ENCODE measurements around the gene MOG. TPM values are rescaled to one million over a fixed set of nuclear protein-coding genes. Genes with fewer than 3 reads are reported as not detected.

Gene MOG
- total RNA-seq, 2 experiments from 2014 or later = not detected

DNA sequence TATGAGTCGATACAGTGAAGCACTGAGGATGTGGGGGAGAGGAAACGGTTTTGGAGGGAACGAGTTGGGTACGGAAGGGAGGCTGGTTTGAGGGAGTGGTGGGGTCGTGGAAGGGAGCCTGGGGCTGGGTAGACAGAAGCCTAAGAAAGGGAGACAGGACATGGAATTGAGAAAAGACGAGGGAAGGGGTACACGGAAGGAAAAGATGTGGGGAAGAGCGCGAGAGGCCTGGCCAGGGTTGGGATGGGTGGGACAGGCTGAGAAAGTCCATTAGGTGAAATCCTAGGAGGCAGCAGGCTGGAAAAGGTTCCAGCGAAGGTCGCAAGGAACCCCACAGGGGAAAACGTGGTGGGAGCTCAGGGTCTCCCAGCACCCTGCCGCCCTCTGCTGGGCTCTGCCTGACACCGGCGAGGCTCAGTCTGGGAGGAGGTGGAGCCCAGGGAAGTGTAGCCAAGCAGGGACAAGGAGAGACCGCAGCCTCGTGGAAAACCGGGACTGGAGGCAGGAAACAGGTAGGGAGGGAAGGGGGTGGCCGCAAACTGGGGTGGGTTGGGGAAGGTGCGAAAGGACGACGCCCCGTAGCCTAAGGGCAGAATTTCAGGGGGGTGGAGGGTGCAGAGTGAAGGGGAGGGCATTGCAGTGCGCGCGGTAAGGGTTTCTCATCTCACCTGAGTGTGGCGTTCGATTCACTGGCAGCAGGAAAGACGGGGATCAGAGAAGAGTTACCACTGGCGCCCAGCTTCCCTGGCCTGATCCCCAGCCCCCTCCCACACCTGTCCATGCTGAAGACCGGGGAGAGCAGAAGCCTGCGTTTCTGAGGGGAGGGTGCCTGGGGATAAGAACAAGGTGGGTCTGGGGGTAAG is 28.2 kb upstream of the MOG start:
- H3K4me3 Mint-ChIP-seq = peak overlapping the region; percentile 86
- peak; percentile 76 for DNase-seq
- CTCF ChIA-PET = interaction anchor here (0.5 to 3.9 kb wide), 6 partner anchors 8 to 592 kb away, joined by 3 to 21 read pairs (median 4); no protein-coding TSS in a partner anchor
- no peaks in the 10 kb centered on the region for H3K36me3 Mint-ChIP-seq (ENCODE audit: low read depth)
- H3K9me3 Mint-ChIP-seq = no peaks in the 10 kb centered on the region
- intact Hi-C loops (cut with micrococcal nuclease) = loop anchor here (1.0 to 5.0 kb wide), 2 partner anchors 22 to 791 kb away; no protein-coding TSS in a partner anchor
- peaks cover 36% of the 10 kb centered on the region for H3K4me1 Mint-ChIP-seq (ENCODE audit: low read depth)
- no peak overlapping the region for H3K27ac Mint-ChIP-seq
- peaks cover 3% of the 10 kb centered on the region for H3K27me3 Mint-ChIP-seq (ENCODE audit: low read depth)

DNA sequence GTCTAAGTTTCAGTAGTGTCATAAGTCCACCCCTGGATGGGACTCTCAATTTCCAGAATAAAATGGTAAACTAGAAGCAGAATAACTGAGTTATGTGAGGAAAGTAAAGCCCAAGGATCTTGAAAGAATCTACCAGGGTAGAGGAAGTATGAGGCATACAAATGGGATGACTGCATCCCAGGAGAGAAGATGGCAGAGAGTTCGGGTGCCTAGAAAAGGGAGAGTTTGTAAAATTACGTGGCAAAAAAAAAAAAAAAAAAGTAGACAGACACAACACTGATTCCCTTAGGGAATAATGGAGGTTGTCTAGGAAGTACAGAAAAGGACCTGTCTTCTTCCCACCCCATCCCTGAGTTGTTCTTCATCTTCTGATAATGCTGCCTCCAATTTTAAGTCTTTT is 27.3 kb upstream of the MOG start:
- H3K36me3 Mint-ChIP-seq (ENCODE audit: low read depth) = no peaks in the 10 kb centered on the region
- CTCF ChIA-PET = interaction anchor here (0.6 to 3.9 kb wide), 5 partner anchors 8 to 27 kb away, joined by 5 to 21 read pairs (median 7); no protein-coding TSS in a partner anchor
- intact Hi-C loops (cut with micrococcal nuclease) = loop anchor here (5.0 kb wide), 1 partner anchor 792 kb away; no protein-coding TSS in a partner anchor
- peaks cover 38% of the 10 kb centered on the region for H3K4me1 Mint-ChIP-seq (ENCODE audit: low read depth)
- H3K9me3 Mint-ChIP-seq = no peaks in the 10 kb centered on the region
- peaks cover 3% of the 10 kb centered on the region for H3K27me3 Mint-ChIP-seq (ENCODE audit: low read depth)
- no peak overlapping the region for H3K27ac Mint-ChIP-seq
- DNase-seq = no peak
- H3K4me3 Mint-ChIP-seq = no peak overlapping the region

DNA sequence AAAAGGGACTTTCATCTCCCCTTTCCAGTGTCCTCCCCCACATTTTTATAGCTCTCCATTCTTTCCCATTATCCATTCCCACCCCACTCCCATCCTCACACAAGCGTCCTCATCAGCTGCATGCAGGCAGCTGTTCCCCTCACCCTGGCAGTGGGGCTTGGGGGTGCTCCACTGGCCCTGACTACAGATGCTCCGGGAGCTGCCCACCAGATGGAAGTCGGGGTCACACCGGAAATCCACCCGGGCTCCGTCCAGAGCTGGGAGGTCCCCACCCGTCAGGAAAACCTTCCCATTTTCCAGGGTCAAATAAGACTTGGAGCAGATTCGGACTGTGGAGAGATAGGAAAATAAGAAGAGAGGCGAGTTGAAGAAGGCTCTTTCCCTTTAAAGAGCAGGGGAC is 26.6 kb upstream of the MOG start:
- Mint-ChIP-seq H3K4me3 (no peak overlapping the region), H3K9me3 (no peaks in the 10 kb centered on the region), H3K27me3 (ENCODE audit: low read depth) (peaks cover 3% of the 10 kb centered on the region), H3K36me3 (ENCODE audit: low read depth) (no peaks in the 10 kb centered on the region), H3K27ac (no peak overlapping the region), H3K4me1 (ENCODE audit: low read depth) (peaks cover 38% of the 10 kb centered on the region)
- intact Hi-C loops (cut with micrococcal nuclease) = no loop called here
- CTCF ChIA-PET = interaction anchor here (0.6 to 3.9 kb wide), 5 partner anchors 11 to 86 kb away, joined by 3 to 21 read pairs (median 7); no protein-coding TSS in a partner anchor
- DNase-seq = no peak

DNA sequence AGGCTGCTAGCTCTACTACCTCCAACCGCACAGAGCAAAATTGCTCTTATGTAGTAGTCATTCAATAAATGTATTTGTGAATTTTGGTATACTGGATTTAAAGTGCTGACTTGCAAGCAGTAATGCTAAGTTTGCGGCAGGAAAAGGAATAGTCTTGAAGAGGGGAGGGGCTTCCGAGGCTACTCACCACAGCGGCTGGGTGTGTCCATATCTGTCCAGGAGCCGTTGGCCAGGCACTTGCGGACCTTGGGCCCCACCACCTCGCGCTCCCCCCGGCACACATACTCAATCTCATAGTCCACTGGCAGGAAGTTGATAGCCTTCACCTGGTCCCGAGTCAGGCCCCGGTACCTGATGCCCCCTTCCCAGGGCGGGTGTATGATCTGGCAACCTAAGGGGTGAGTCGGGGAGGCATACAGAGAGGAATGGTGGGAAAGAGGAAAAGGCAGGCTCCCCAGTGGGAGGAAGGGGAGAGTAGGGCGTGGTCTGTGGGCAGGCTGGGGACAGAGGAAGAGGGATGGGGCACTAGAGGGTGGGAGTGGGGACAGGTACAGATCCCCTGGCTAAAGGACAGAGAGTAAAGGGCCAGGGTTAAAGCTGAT is 25.6 kb upstream of the MOG start:
- H3K9me3 Mint-ChIP-seq = no peaks in the 10 kb centered on the region
- peak overlapping the region; percentile 74 for H3K4me3 Mint-ChIP-seq
- DNase-seq = no peak
- no peak overlapping the region for H3K27ac Mint-ChIP-seq
- no peaks in the 10 kb centered on the region for H3K36me3 Mint-ChIP-seq (ENCODE audit: low read depth)
- intact Hi-C loops (cut with micrococcal nuclease) = no loop called here
- peaks cover 3% of the 10 kb centered on the region for H3K27me3 Mint-ChIP-seq (ENCODE audit: low read depth)
- CTCF ChIA-PET = interaction anchor here (1.5 to 3.9 kb wide), 2 partner anchors 19 to 23 kb away, joined by 7 to 21 read pairs; no protein-coding TSS in a partner anchor
- H3K4me1 Mint-ChIP-seq (ENCODE audit: low read depth) = peaks cover 38% of the 10 kb centered on the region

DNA sequence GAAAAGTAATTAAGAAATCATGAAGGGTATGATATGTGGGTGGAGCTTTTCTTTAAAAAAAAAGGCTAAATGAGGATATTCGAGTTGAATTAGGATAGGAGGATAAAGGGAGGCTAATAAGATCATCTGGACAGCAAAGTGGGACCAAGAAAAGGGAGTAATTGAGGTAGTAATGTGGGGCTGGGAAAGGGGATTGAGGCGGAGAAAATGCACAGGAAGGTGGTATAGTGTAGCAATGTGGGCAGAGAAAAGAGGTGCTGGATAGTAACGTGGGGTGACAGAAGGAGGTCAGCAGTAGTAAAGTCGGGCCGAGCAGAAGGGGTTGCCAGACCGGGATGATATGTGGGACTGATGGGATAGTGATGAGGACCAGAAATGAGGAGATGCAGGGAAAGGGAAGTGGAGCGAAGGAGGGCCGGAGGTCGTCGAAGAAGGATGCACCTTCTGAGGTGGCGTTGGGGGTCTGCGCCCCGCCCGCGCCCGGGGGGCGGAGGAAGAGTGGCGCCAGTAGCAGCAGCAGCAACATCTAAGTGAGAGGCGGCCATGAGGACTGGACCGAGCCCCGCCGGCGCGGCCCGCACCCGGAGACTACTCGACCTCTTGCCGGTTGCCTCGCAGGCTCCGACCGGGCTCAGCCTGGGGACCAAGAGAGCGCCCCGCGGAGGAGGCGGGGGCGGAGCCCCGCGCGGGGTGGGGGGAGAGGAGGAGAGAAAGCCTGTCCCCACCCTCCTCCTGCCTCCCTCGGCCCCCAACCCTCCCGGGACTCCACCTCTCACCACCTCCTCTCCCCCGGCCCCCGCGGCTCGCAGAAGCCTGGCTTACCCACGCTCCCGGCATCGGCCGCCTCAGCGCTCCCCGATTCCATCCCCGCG is 24.8 kb upstream of the MOG start:
- intact Hi-C loops (cut with micrococcal nuclease) = loop anchor here (2.0 kb wide), 1 partner anchor 17 kb away; no protein-coding TSS in a partner anchor
- DNase-seq = peak; percentile 41
- CTCF ChIA-PET = interaction anchor here (1.0 to 3.9 kb wide), 2 partner anchors 18 to 22 kb away, joined by 6 to 21 read pairs; no protein-coding TSS in a partner anchor
- Mint-ChIP-seq H3K4me3 (peak overlapping the region; percentile 74), H3K27me3 (ENCODE audit: low read depth) (peaks cover under 1% of the 10 kb centered on the region), H3K9me3 (no peaks in the 10 kb centered on the region), H3K36me3 (ENCODE audit: low read depth) (no peaks in the 10 kb centered on the region), H3K27ac (no peak overlapping the region), H3K4me1 (ENCODE audit: low read depth) (peaks cover 38% of the 10 kb centered on the region)

DNA sequence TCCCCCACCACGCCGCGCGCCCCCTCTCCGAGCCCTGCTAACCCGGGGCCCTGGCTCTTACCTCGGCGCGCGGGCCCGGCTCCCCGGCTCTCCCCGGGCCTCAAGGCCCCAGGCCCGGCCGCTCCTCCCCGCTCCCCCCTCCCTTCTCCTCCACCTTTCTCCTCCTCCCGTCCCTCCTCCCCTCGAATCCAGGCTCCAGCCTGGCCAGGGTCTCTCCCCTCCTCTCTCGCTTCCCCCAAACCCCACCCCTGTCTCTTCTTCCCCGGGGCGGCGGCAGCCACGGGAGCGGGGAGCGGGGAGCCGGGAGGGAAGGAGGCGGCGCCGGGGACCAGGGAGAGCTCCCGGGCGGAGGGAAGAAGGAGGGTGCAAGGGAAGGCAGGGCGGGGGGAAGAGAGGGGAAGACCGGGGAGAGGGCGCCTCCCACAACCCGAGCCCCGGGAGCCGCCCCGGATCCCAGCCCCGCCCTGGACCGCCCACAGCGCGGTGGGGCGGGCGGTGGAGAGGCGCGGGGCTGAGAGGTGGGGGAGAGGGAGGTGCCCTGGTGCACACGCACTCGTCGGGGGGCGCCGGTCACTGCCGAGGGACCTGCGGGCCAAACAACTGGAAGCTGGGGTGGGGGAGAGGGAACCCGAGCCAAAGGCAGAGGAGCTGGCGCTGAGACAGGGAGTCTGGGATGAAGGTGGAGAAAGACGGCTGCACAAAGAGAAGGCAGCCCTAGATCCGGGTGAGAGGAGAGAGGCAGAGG is 23.9 kb upstream of the MOG start, which contains the start of gene GABBR1:
TSS of gene GABBR1 (minus strand) at position 395 of the 745 bp plus-strand sequence. CDS start 798 bp downstream, outside the sequence.
- Mint-ChIP-seq H3K4me3 (peak within 1 kb of the TSS; percentile 74), H3K4me1 (ENCODE audit: low read depth) (peaks cover 38% of the 10 kb centered on the region), H3K27me3 (ENCODE audit: low read depth) (no peaks in the 10 kb centered on the region), H3K9me3 (no peaks in the 10 kb centered on the region), H3K36me3 (ENCODE audit: low read depth) (no peaks in the 10 kb centered on the region), H3K27ac (no peak within 1 kb of the TSS)
- peak; percentile 77 for DNase-seq
- intact Hi-C loops (cut with micrococcal nuclease) = loop anchor here (2.0 kb wide), 1 partner anchor 16 kb away; no protein-coding TSS in a partner anchor
- CTCF ChIA-PET = interaction anchor here (0.6 to 1.9 kb wide), 4 partner anchors 17 to 534 kb away, joined by 3 to 14 read pairs (median 6); no protein-coding TSS in a partner anchor

DNA sequence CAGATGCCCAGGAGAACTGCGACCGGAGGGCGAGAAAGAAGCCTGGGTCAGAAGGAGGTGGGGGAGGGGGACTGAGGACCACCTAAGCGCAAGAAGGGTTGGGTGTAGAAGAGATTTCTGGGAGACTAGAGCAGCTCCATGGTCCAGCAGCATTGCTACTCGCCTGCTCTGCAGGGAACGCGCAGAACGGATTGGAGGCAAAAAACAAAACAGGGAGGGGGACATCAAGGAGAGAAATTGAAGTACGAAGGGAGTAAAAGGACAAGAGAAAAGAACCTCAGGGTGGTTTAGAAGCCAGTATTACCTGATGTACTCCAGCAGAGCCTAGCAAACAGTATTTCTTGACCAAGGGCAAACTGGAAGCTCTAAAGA is 23.4 kb upstream of the MOG start:
- no peak overlapping the region for H3K27ac Mint-ChIP-seq
- H3K36me3 Mint-ChIP-seq (ENCODE audit: low read depth) = no peaks in the 10 kb centered on the region
- intact Hi-C loops (cut with micrococcal nuclease) = loop anchor here (2.0 kb wide), 1 partner anchor 15 kb away; no protein-coding TSS in a partner anchor
- peaks cover 36% of the 10 kb centered on the region for H3K4me1 Mint-ChIP-seq (ENCODE audit: low read depth)
- CTCF ChIA-PET = interaction anchor here (0.6 to 1.9 kb wide), 5 partner anchors 16 to 533 kb away, joined by 3 to 14 read pairs (median 5); no protein-coding TSS in a partner anchor
- DNase-seq = no peak
- peak overlapping the region; percentile 74 for H3K4me3 Mint-ChIP-seq
- H3K9me3 Mint-ChIP-seq = no peaks in the 10 kb centered on the region
- no peaks in the 10 kb centered on the region for H3K27me3 Mint-ChIP-seq (ENCODE audit: low read depth)

DNA sequence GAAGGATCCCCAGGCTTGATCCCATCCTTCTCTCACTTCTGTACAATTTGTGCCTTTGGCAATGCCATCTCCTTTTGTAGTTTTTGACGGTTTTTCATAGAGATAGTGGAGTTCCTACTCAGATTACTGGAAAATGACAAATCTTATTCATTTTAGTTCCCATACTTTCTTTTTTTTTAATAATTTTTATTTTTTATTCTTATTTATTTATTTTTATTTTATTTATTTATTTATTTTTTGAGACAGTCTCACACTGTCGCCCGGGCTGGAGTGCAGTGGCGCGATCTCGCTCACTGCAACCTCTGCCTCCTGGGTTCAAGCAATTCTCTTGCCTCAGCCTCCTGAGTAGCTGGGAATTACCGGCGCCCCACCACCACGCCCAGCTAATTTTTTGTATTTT is 19.6 kb upstream of the MOG start:
- CTCF ChIA-PET = interaction anchor here (1.4 to 9.8 kb wide), 2 partner anchors 8 to 15 kb away, joined by 5 to 145 read pairs; no protein-coding TSS in a partner anchor
- Mint-ChIP-seq H3K4me1 (ENCODE audit: low read depth) (peaks cover 22% of the 10 kb centered on the region), H3K4me3 (no peak overlapping the region), H3K27me3 (ENCODE audit: low read depth) (no peaks in the 10 kb centered on the region), H3K27ac (no peak overlapping the region), H3K36me3 (ENCODE audit: low read depth) (no peaks in the 10 kb centered on the region), H3K9me3 (no peaks in the 10 kb centered on the region)
- no peak for DNase-seq
- intact Hi-C loops (cut with micrococcal nuclease) = no loop called here

DNA sequence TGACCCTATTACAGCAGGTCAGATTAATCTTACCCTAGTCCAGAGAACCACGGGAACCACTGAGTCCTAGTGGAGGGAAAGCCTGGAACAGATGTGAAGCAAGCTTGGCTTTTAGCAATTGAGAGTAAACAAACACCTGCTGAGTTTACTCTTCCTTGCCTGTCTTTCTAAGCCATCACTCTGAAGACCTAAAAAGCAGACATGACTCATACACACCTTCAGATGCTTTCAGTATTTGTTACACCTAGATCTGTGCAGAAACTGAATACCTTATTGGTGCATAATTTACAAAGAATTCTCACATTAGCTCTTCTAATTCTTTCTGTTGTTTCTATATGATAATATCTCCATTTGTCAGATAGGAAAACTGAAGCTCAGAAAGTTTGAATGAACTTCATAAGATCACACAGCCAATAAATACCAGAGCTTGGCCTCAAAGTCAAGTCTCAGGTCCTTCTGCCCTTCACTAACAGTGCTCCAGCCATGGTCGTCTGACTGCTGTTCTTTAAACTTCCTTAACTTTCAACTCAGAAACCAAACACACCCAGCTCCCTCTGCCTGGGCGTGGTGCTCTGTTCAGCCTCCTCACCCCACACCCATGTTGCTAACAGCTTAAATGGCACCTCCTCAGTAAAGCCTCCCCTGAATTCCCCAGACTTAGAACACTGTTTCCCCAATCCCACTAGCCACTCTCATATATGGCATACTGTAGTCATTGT is 15.3 kb upstream of the MOG start:
- DNase-seq = peak; percentile 40
- intact Hi-C loops (cut with micrococcal nuclease) = no loop called here
- Mint-ChIP-seq H3K27me3 (ENCODE audit: low read depth) (no peaks in the 10 kb centered on the region), H3K4me3 (peak overlapping the region; percentile 20), H3K9me3 (no peaks in the 10 kb centered on the region), H3K4me1 (ENCODE audit: low read depth) (peaks cover 24% of the 10 kb centered on the region), H3K27ac (peak overlapping the region; percentile 84), H3K36me3 (ENCODE audit: low read depth) (no peaks in the 10 kb centered on the region)
- CTCF ChIA-PET = interaction anchor here (0.9 to 9.8 kb wide), 5 partner anchors 11 to 719 kb away, joined by 3 to 145 read pairs (median 4); no protein-coding TSS in a partner anchor

DNA sequence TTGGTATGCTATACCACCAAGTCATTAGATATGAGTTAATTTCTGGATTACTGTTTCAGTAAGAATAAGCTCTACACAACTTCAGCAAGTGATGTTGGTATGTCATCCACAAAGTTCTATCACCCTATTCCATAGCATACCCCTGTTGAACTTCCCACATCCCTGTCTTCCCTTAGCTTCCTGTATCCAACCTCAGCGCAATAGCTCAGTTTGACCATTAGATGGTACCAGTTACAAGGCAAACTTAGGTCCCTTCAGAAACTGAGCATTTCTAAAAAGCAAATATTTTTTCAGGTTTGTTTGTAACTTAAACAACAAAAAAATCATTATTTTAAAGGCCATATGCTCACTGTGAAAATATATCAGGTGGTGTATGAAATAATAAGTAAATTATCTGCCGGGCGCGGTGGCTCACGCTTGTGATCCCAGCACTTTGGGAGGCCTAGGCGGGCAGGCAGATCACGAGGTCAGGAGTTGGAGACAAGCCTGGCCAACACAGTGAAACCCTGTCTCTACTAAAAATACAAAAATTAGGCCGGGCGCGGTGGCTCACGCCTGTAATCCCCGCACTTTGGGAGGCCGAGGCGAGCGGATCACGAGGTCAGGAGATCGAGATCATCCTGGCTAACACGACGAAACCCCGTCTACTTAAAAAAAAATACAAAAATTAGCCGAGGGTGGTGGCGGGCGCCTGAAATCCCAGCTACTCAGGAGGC is 8.8 kb upstream of the MOG start:
- intact Hi-C loops (cut with micrococcal nuclease) = loop anchor here (2.0 kb wide), 1 partner anchor 15 kb away; the partner anchor contains the start of gene GABBR1
- H3K9me3 Mint-ChIP-seq = no peaks in the 10 kb centered on the region
- H3K4me3 Mint-ChIP-seq = no peak overlapping the region
- no peak overlapping the region for H3K27ac Mint-ChIP-seq
- H3K4me1 Mint-ChIP-seq (ENCODE audit: low read depth) = peaks cover 7% of the 10 kb centered on the region
- CTCF ChIA-PET = interaction anchor here (0.8 to 1.5 kb wide), 8 partner anchors 10 to 187 kb away, joined by 3 to 7 read pairs (median 4); no protein-coding TSS in a partner anchor
- H3K27me3 Mint-ChIP-seq (ENCODE audit: low read depth) = no peaks in the 10 kb centered on the region
- no peaks in the 10 kb centered on the region for H3K36me3 Mint-ChIP-seq (ENCODE audit: low read depth)
- no peak for DNase-seq

All from activated naive CD4-positive, alpha-beta T cell treated with anti-CD3 and anti-CD28 coated beads for 36 hours (primary cell).